ENCODE data around the gene TET2. TPM values are rescaled to one million over a fixed set of nuclear protein-coding genes. Genes with fewer than 3 reads are reported as not detected.

The TET2 gene
- total RNA-seq, 1 donor from 2014 or later: 23.3 TPM

GRCh38 chr4:105182211-105182610 lies 35.5 kb downstream of the TET2 start:
- no peak for TF ChIP-seq CTCF (conservative IDR thresholded peaks at IDR 0.05)
- H3K27me3 Mint-ChIP-seq (ENCODE audit: low read depth): no peaks in the 10 kb centered on the region
- H3K4me1 Mint-ChIP-seq: peaks cover 15% of the 10 kb centered on the region
- DNase-seq (ENCODE audit: low read depth, low spot score): no peak
- no peak overlapping the region for H3K4me3 Mint-ChIP-seq
- H3K9me3 Mint-ChIP-seq: peaks cover 2% of the 10 kb centered on the region
- H3K36me3 Mint-ChIP-seq (ENCODE audit: low read depth): peaks cover 7% of the 10 kb centered on the region
- H3K27ac Mint-ChIP-seq (ENCODE audit: unreplicated experiment): no peak overlapping the region

GRCh38 chr4:105184316-105184980 lies 37.8 kb downstream of the TET2 start:
- Mint-ChIP-seq H3K36me3 (ENCODE audit: low read depth) (no peaks in the 10 kb centered on the region), H3K4me1 (peaks cover 15% of the 10 kb centered on the region), H3K27ac (ENCODE audit: unreplicated experiment) (peak overlapping the region; percentile 48), H3K9me3 (no peaks in the 10 kb centered on the region), H3K4me3 (no peak overlapping the region), H3K27me3 (ENCODE audit: low read depth) (no peaks in the 10 kb centered on the region)
- TF ChIP-seq CTCF (conservative IDR thresholded peaks at IDR 0.05): no peak
- DNase-seq (ENCODE audit: low read depth, low spot score): no peak

- Mint-ChIP-seq H3K4me3 (no peak overlapping the region), H3K9me3 (no peaks in the 10 kb centered on the region), H3K27me3 (ENCODE audit: low read depth) (no peaks in the 10 kb centered on the region), H3K4me1 (peaks cover 5% of the 10 kb centered on the region), H3K36me3 (ENCODE audit: low read depth) (no peaks in the 10 kb centered on the region), H3K27ac (ENCODE audit: unreplicated experiment) (no peak overlapping the region)
- DNase-seq (ENCODE audit: low read depth, low spot score): no peak
- no peak for TF ChIP-seq CTCF (conservative IDR thresholded peaks at IDR 0.05)
Observed at GRCh38 chr4:105186701-105187161, 40.1 kb downstream of the TET2 start.

GRCh38 chr4:105189855-105190650 lies 43.4 kb downstream of the TET2 start:
- Mint-ChIP-seq H3K9me3 (no peaks in the 10 kb centered on the region), H3K27ac (ENCODE audit: unreplicated experiment) (no peak overlapping the region), H3K4me1 (peaks cover 11% of the 10 kb centered on the region), H3K27me3 (ENCODE audit: low read depth) (no peaks in the 10 kb centered on the region), H3K4me3 (no peak overlapping the region), H3K36me3 (ENCODE audit: low read depth) (peaks cover 4% of the 10 kb centered on the region)
- DNase-seq (ENCODE audit: low read depth, low spot score): no peak
- TF ChIP-seq CTCF (conservative IDR thresholded peaks at IDR 0.05): no peak

GRCh38 chr4:105191621-105192210 lies 45.0 kb downstream of the TET2 start:
- no peak for TF ChIP-seq CTCF (conservative IDR thresholded peaks at IDR 0.05)

More at GRCh38 chr4:105191621-105192210, 45.0 kb downstream of the TET2 start:
- peaks cover 16% of the 10 kb centered on the region for H3K36me3 Mint-ChIP-seq (ENCODE audit: low read depth)
- no peak overlapping the region for H3K27ac Mint-ChIP-seq (ENCODE audit: unreplicated experiment)
- H3K27me3 Mint-ChIP-seq (ENCODE audit: low read depth): no peaks in the 10 kb centered on the region
- H3K4me1 Mint-ChIP-seq: peaks cover 14% of the 10 kb centered on the region
- no peaks in the 10 kb centered on the region for H3K9me3 Mint-ChIP-seq
- H3K4me3 Mint-ChIP-seq: no peak overlapping the region
- DNase-seq (ENCODE audit: low read depth, low spot score): no peak
